ENCODE measurements around the gene AP4B1.

- TF ChIP-seq CTCF (IDR thresholded peaks at IDR 0.05; ENCODE audit: insufficient read depth, low read length, poor library complexity, severe bottlenecking) = no peak
- TF ChIP-seq EZH2phosphoT487 (conservative IDR thresholded peaks at IDR 0.05; ENCODE audit: low read length) = no peak
Measured at GRCh38 chr1:113916974-113917373, 12.4 kb upstream of the AP4B1 start.
